CD14-positive monocyte (primary cell): ENCODE results near the gene OAS2. TPM values are rescaled to one million over a fixed set of nuclear protein-coding genes. Genes with fewer than 3 reads are reported as not detected.
A peak's percentile ranks its signal among the peaks of the same experiment; 100 is the strongest.

Source experiments
- DNase-seq, 3 donors: peaks; one replicate each; pipeline ENCODE4 v3.0.0-alpha.2; 2011 to 2022
- H2AFZ ChIP-seq: 2 replicates; pipeline ENCODE4 v1.6.0; 2012; ENCODE audit warnings: mild to moderate bottlenecking, low read depth, low read length, inconsistent platforms; ENCODE audit not compliant: insufficient read depth, poor library complexity, severe bottlenecking
- H3K27ac ChIP-seq, 2 donors: 1 replicate in 1 of 2; 2 replicates in 1 of 2; pipeline ENCODE4 v1.5.1; 2012 to 2013; ENCODE audit warnings: low read length in 2 of 2, control low read depth in 1 of 2, inconsistent platforms in 1 of 2, low read depth in 1 of 2, mild to moderate bottlenecking in 1 of 2
- H3K27me3 ChIP-seq, 2 donors: one replicate each; pipeline versions ENCODE4 v1.6.0 to v1.6.1; 2011 to 2013; ENCODE audit warnings: low read length in 2 of 2; ENCODE audit not compliant: control insufficient read depth in 2 of 2, insufficient read depth in 2 of 2
- H3K36me3 ChIP-seq, 2 donors: replicated peaks in 1 of 2; 1 replicate in 1 of 2; 2 replicates in 1 of 2; pipeline versions ENCODE4 v1.5.1 to v1.6.1; 2012 to 2013; ENCODE audit warnings: low read length in 2 of 2, control low read depth in 1 of 2, inconsistent platforms in 1 of 2, mild to moderate bottlenecking in 1 of 2; ENCODE audit not compliant: insufficient read depth in 2 of 2, control insufficient read depth in 1 of 2
- H3K4me1 ChIP-seq, 2 donors: 1 replicate in 1 of 2; 2 replicates in 1 of 2; pipeline versions ENCODE4 v1.5.1 to v1.6.1; 2012 to 2013; ENCODE audit warnings: low read length in 2 of 2, control low read depth in 1 of 2, inconsistent platforms in 1 of 2, mild to moderate bottlenecking in 1 of 2, moderate library complexity in 1 of 2; ENCODE audit not compliant: insufficient read depth in 2 of 2, control insufficient read depth in 1 of 2
- H3K4me2 ChIP-seq: replicated peaks from 2 replicates; pipeline ENCODE3; 2012; ENCODE audit warnings: low read length, moderate library complexity, mild to moderate bottlenecking; ENCODE audit not compliant: poor library complexity, severe bottlenecking; ENCODE audit errors: extremely low read depth
- H3K4me3 ChIP-seq, 3 experiments: fragments of 200-600 bp in 1 of 3; sonication (generic) in 1 of 3; replicated peaks in 1 of 3; 1 replicate in 2 of 3; 2 replicates in 1 of 3; pipeline ENCODE4 v1.5.1; 2011 to 2013; ENCODE audit warnings: low read length in 3 of 3, mild to moderate bottlenecking in 3 of 3, control low read depth in 2 of 3, low read depth in 2 of 3, inconsistent platforms in 1 of 3, moderate library complexity in 1 of 3
- H3K79me2 ChIP-seq: 2 replicates; pipeline ENCODE4 v1.6.0; 2012; ENCODE audit warnings: mild to moderate bottlenecking, control low read depth, inconsistent platforms, low read length, moderate library complexity; ENCODE audit not compliant: insufficient read depth
- H3K9ac ChIP-seq: 2 replicates; pipeline ENCODE4 v1.6.0; 2017; ENCODE audit warnings: low read length, mild to moderate bottlenecking; ENCODE audit not compliant: insufficient read depth, poor library complexity, severe bottlenecking
- H3K9me3 ChIP-seq, 2 donors: replicated peaks in 1 of 2; 1 replicate in 1 of 2; 2 replicates in 1 of 2; pipeline versions ENCODE4 v1.5.1 to v1.6.1; 2012 to 2013; ENCODE audit warnings: low read length in 2 of 2, control low read depth in 1 of 2; ENCODE audit not compliant: control insufficient read depth in 1 of 2, insufficient read depth in 1 of 2
- H4K20me1 ChIP-seq: 2 replicates; pipeline ENCODE4 v1.6.0; 2012; ENCODE audit warnings: mild to moderate bottlenecking, low read length, control low read depth, moderate library complexity; ENCODE audit not compliant: insufficient read depth
- H3K27ac Mint-ChIP-seq, 7 donors: one replicate each; pipeline ENCODE4 v1.8.0; 2020; ENCODE audit warnings: mild to moderate bottlenecking in 7 of 7, mixed read lengths in 7 of 7, moderate library complexity in 6 of 7, inconsistent platforms in 2 of 7
- H3K27me3 Mint-ChIP-seq, 3 donors: one replicate each; pipeline ENCODE4 v1.8.0; 2021 to 2022; ENCODE audit warnings: low read depth in 3 of 3, mild to moderate bottlenecking in 3 of 3, mixed read lengths in 3 of 3, moderate library complexity in 3 of 3, inconsistent platforms in 1 of 3
- H3K36me3 Mint-ChIP-seq, 2 donors: one replicate each; pipeline ENCODE4 v1.8.0; 2020; ENCODE audit warnings: mixed read lengths in 2 of 2, inconsistent platforms in 1 of 2, mild to moderate bottlenecking in 1 of 2
- H3K4me1 Mint-ChIP-seq: one replicate; pipeline ENCODE4 v1.8.0; 2020; ENCODE audit warnings: mild to moderate bottlenecking, mixed read lengths
- H3K4me3 Mint-ChIP-seq, 2 donors: one replicate each; pipeline ENCODE4 v1.8.0; 2020; ENCODE audit warnings: mild to moderate bottlenecking in 2 of 2, mixed read lengths in 2 of 2, moderate library complexity in 1 of 2
- H3K9me3 Mint-ChIP-seq, 7 donors: one replicate each; pipeline ENCODE4 v1.8.0; 2020 to 2022; ENCODE audit warnings: mixed read lengths in 7 of 7, mild to moderate bottlenecking in 6 of 7, moderate library complexity in 6 of 7, inconsistent platforms in 2 of 7
- WGBS: methylation state at CpG from one replicate; pipeline ENCODE4 v1.1.5; 2013; ENCODE audit warnings: missing lambda C conversion rate; ENCODE audit not compliant: insufficient coverage; 5-methylcytosine and 5-hydroxymethylcytosine counted together
- intact Hi-C, 2 donors: fragments of 100-400 bp; cut with micrococcal nuclease; formaldehyde crosslinking; loops; one replicate each; pipeline versions ENCODE4 v1.15.0 to v1.15.1; 2023
- polyA plus RNA-seq, 3 donors: library from polyadenylated mRNA; depleted of rRNA in 1 of 3; unstranded in 2 of 3; stranded (reverse) in 1 of 3; fragments of 300-500 nt in 2 of 3; fragments of >200 nt in 1 of 3; fragmentation: Illumina TruSeq in 2 of 3; gene quantifications; 1 replicate in 2 of 3; 2 replicates in 1 of 3; pipeline ENCODE4 v1.2.3, GENCODE V29; 2012 to 2021
- TF ChIP-seq, protein P1 (sequence below): fragments of 200-600 bp; IDR thresholded peaks from one replicate; pipeline ENCODE4 v1.8.0; 2022; ENCODE audit warnings: antibody characterized with exemption, mild to moderate bottlenecking

OAS2 gene
- polyA plus RNA-seq, 3 donors, result 27.7 to 55.9 (median 40.1) TPM

DNA sequence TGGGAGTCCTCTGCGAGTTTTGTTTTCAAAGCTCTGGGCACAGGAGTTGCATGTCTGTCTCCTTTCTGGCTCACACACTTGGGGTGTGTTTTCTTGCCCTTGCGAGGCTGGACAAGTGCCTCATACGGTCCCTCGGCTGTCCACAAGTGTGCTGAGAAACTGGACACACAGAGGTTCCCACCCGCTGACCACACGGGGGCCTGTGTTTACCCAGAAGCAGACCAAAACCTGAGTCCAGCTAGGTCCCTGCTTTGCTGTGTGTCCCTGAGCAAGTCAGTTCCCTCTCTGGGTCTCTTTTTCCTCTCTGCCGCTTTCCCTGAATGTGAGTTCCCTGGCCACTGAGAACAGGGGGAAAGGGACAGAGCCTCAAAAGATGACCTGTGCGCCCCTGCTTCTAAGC is 678 bp upstream of the OAS2 start:
- Histone ChIP-seq H3K4me1 (peaks cover 34 to 49% of the 10 kb centered on the region in 2 donors), H2AFZ (peak overlapping the region; percentile 84), H4K20me1 (peaks cover 7% of the 10 kb centered on the region), H3K4me2 (peak overlapping the region; percentile 76), H3K9me3 (no peaks in the 10 kb centered on the region), H3K4me3 (peak overlapping the region; percentile 76 to 87 (median 85)), H3K79me2 (peaks cover 42% of the 10 kb centered on the region), H3K36me3 (no peaks in the 10 kb centered on the region), H3K27ac (peak overlapping the region; percentile 92 to 95), H3K27me3 (no peaks in the 10 kb centered on the region), H3K9ac (peak overlapping the region; percentile 82)
- Mint-ChIP-seq H3K9me3 (peaks cover 0 to 4% (median 2%) of the 10 kb centered on the region in 7 donors), H3K27ac (peak overlapping the region; percentile 98 to 99 (median 99)), H3K4me1 (peaks cover 48% of the 10 kb centered on the region), H3K36me3 (peaks cover 9 to 11% of the 10 kb centered on the region in 2 donors), H3K4me3 (peak overlapping the region; percentile 96 to 98), H3K27me3 (no peaks in the 10 kb centered on the region)
- peak in 1 of 3 donors; percentile 6 for DNase-seq
- TF ChIP-seq, protein P1, sequence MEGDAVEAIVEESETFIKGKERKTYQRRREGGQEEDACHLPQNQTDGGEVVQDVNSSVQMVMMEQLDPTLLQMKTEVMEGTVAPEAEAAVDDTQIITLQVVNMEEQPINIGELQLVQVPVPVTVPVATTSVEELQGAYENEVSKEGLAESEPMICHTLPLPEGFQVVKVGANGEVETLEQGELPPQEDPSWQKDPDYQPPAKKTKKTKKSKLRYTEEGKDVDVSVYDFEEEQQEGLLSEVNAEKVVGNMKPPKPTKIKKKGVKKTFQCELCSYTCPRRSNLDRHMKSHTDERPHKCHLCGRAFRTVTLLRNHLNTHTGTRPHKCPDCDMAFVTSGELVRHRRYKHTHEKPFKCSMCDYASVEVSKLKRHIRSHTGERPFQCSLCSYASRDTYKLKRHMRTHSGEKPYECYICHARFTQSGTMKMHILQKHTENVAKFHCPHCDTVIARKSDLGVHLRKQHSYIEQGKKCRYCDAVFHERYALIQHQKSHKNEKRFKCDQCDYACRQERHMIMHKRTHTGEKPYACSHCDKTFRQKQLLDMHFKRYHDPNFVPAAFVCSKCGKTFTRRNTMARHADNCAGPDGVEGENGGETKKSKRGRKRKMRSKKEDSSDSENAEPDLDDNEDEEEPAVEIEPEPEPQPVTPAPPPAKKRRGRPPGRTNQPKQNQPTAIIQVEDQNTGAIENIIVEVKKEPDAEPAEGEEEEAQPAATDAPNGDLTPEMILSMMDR, result no peak
- intact Hi-C loops, result loop anchor here in 1 of 2 donors (5.0 kb wide), 1 partner anchor 70 kb away; the partner anchor contains the start of gene OAS1
- WGBS, result 95% methylated on average over 7 of the region's 8 CpGs

GRCh38 chr12:112979041-112979680 is 842 bp downstream of the OAS2 start:
- H3K4me3 ChIP-seq, result peak overlapping the region; percentile 76 to 87 (median 85)
- Mint-ChIP-seq H3K9me3 (peaks cover 0 to 8% (median 5%) of the 10 kb centered on the region in 7 donors), H3K4me3 (peak overlapping the region; percentile 96 to 98), H3K27ac (peak overlapping the region; percentile 98 to 99 (median 99)), H3K4me1 (peaks cover 42% of the 10 kb centered on the region), H3K27me3 (no peaks in the 10 kb centered on the region), H3K36me3 (peaks cover 16 to 18% of the 10 kb centered on the region in 2 donors)
- intact Hi-C loops, result loop anchor here in 1 of 2 donors (5.0 kb wide), 1 partner anchor 72 kb away; the partner anchor contains the start of gene OAS1
- H3K4me2 ChIP-seq, result peak overlapping the region; percentile 76
- peak overlapping the region; percentile 92 to 95 for H3K27ac ChIP-seq
- H3K9ac ChIP-seq, result peak overlapping the region; percentile 82
- WGBS, result 0% methylated on average over 1 of the region's 6 CpGs
- no peak for DNase-seq
- peaks cover 7% of the 10 kb centered on the region for H4K20me1 ChIP-seq
- H3K36me3 ChIP-seq, result peaks cover 0 to 8% of the 10 kb centered on the region in 2 donors
- H2AFZ ChIP-seq, result peak overlapping the region; percentile 84
- peaks cover 57% of the 10 kb centered on the region for H3K79me2 ChIP-seq
- TF ChIP-seq, protein P1, result no peak
- H3K4me1 ChIP-seq, result peaks cover 27 to 45% of the 10 kb centered on the region in 2 donors
- H3K27me3 ChIP-seq, result no peaks in the 10 kb centered on the region
- H3K9me3 ChIP-seq, result no peaks in the 10 kb centered on the region
